NT2/D1 (cell line): ENCODE results near the gene CYP51A1.
"Not testable (repeated sequence)": the region's sequence is repeated elsewhere in the genome, so short reads cannot be mapped to it uniquely, and the experiment has no call there.

Experiments
- SUZ12 ChIP-seq: IDR thresholded peaks from 2 replicates; pipeline ENCODE4 v1.6.1; 2011; ENCODE audit not compliant: insufficient read length, insufficient read depth; ENCODE audit errors: extremely low read depth
- YY1 ChIP-seq: IDR thresholded peaks from 2 replicates; pipeline ENCODE4 v1.6.1; 2011; ENCODE audit not compliant: insufficient read length, insufficient read depth

DNA sequence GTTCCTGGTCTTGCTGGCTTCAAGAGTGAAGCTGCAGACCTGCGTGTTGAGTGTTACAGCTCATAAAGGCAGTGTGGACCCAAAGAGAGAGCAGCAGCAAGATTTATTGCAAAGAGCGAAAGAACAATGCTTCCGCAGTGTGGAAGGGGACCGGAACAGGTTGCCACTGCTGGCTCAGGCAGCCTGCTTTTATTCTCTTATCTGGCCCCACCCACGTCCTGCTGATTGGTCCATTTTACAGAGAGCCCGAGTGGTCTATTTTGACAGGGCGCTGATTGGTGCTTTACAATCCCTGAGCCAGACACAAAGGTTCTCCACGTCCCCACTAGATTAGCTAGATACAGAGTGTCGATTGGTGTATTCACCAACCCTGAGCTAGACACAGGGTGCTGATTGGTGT, 8.5 kb upstream of the CYP51A1 start:
- TF ChIP-seq YY1, SUZ12: not testable (repeated sequence)
